Aorta (tissue), 5 donors: ENCODE measurements around the gene CHCHD6. TPM values are rescaled to one million over a fixed set of nuclear protein-coding genes. Genes with fewer than 3 reads are reported as not detected.

Source experiments
- ATAC-seq: fragments of 200-7000 bp; cut with Tn5 transposase; one replicate; pipeline ENCODE4 v1.9.1; 2022; ENCODE audit warnings: moderate library complexity; ENCODE audit not compliant: low FRiP score
- DNase-seq, 2 donors: peaks; one replicate each; pipeline ENCODE4 v3.0.0-alpha.2; 2020
- H3K27ac ChIP-seq, 2 donors: one replicate each; pipeline ENCODE4 v1.5.1; 2013; ENCODE audit warnings: low read length in 2 of 2, mild to moderate bottlenecking in 2 of 2, moderate library complexity in 2 of 2, control low read depth in 1 of 2, inconsistent platforms in 1 of 2, low read depth in 1 of 2
- H3K27me3 ChIP-seq, 2 donors: one replicate each; pipeline ENCODE4 v1.6.1; 2013; ENCODE audit warnings: control low read depth in 1 of 2, low read length in 1 of 2, mild to moderate bottlenecking in 1 of 2, moderate library complexity in 1 of 2; ENCODE audit not compliant: insufficient read depth in 2 of 2, control insufficient read depth in 1 of 2
- H3K36me3 ChIP-seq, 2 donors: one replicate each; pipeline ENCODE4 v1.6.1; 2013; ENCODE audit warnings: control low read depth in 1 of 2, low read length in 1 of 2, mild to moderate bottlenecking in 1 of 2; ENCODE audit not compliant: insufficient read depth in 2 of 2, control insufficient read depth in 1 of 2
- H3K4me1 ChIP-seq, 2 donors: one replicate each; pipeline ENCODE4 v1.6.1; 2013; ENCODE audit warnings: low read length in 2 of 2, control low read depth in 1 of 2, mild to moderate bottlenecking in 1 of 2, moderate library complexity in 1 of 2; ENCODE audit not compliant: insufficient read depth in 2 of 2, control insufficient read depth in 1 of 2
- H3K4me3 ChIP-seq, 2 donors: one replicate each; pipeline ENCODE4 v1.5.1; 2013; ENCODE audit warnings: low read length in 2 of 2, control low read depth in 1 of 2, mild to moderate bottlenecking in 1 of 2
- H3K9me3 ChIP-seq: one replicate; pipeline ENCODE4 v1.6.1; 2013; ENCODE audit warnings: mild to moderate bottlenecking, low read length; ENCODE audit not compliant: control insufficient read depth
- WGBS, 2 donors: extraction: QIAGEN DNeasy Blood & Tissue Kit; methylation state at CpG; one replicate each; pipeline ENCODE4 v1.1.7; 2013; 5-methylcytosine and 5-hydroxymethylcytosine counted together
- intact Hi-C, 2 donors: fragments of 100-400 bp; cut with DNase I; formaldehyde crosslinking; loops; one replicate each; pipeline versions ENCODE4 v1.14.2 to v1.15.0; 2022
- polyA plus RNA-seq, 2 donors: library from polyadenylated mRNA; stranded (reverse); fragments of 200-250 nt; gene quantifications; one replicate each; pipeline ENCODE4 v1.2.3, GENCODE V29; 2013
- total RNA-seq, 2 donors: library from RNA; stranded (reverse); fragmentation: NEBNext Ultra II Directional; extraction: Animal tissue kit (Norgen Biotek cat#: 25700); gene quantifications; one replicate each; pipeline ENCODE4 v1.2.1, GENCODE V29; 2021
- donor health status: healthy with polysubstance abuse.
- donor health status: Bipolar disorder and iron deficiency.
- donor health status: DM: no; HTN: no; CAD: no.
- donor health status: DM: no; HTN: no; CAD: no.
- donor health status: DM: yes; HTN: yes; CAD: no.

The CHCHD6 gene
- total and polyA plus RNA-seq, 4 donors, result 10.8 to 24.6 (median 11.9) TPM

GRCh38 chr3:126927401-126927750 lies 223.3 kb downstream of the CHCHD6 start:
- intact Hi-C loops, result no loop called here
- DNase-seq (no peak), ATAC-seq (peak; percentile 63)
- Histone ChIP-seq H3K36me3 (no peaks in the 10 kb centered on the region), H3K27ac (peak overlapping the region in 1 of 2 donors; percentile 4), H3K4me3 (no peak overlapping the region), H3K9me3 (no peaks in the 10 kb centered on the region), H3K4me1 (no peaks in the 10 kb centered on the region), H3K27me3 (no peaks in the 10 kb centered on the region)
- WGBS, 2 donors, result 30 to 45% methylated on average over 4 of the region's 4 CpGs

GRCh38 chr3:126927846-126928245 lies 223.8 kb downstream of the CHCHD6 start:
- WGBS, 2 donors, result 90 to 94% methylated on average over 6 of the region's 6 CpGs
- H3K36me3 ChIP-seq, result no peaks in the 10 kb centered on the region
- no peaks in the 10 kb centered on the region for H3K4me1 ChIP-seq
- DNase-seq (peak in 1 of 2 donors; percentile 42), ATAC-seq (no peak)
- H3K9me3 ChIP-seq, result no peaks in the 10 kb centered on the region
- no peaks in the 10 kb centered on the region for H3K27me3 ChIP-seq
- intact Hi-C loops, result no loop called here
- no peak overlapping the region for H3K4me3 ChIP-seq
- H3K27ac ChIP-seq, result no peak overlapping the region

GRCh38 chr3:126928921-126929474 lies 225.0 kb downstream of the CHCHD6 start:
- Histone ChIP-seq H3K4me1 (no peaks in the 10 kb centered on the region), H3K27ac (no peak overlapping the region), H3K4me3 (no peak overlapping the region), H3K36me3 (no peaks in the 10 kb centered on the region), H3K9me3 (no peaks in the 10 kb centered on the region), H3K27me3 (no peaks in the 10 kb centered on the region)
- intact Hi-C loops, result no loop called here
- DNase-seq, result peak in 1 of 2 donors; percentile 11
- no peak for ATAC-seq
- 94 to 96% methylated on average over 3 of the region's 3 CpGs for WGBS, 2 donors

GRCh38 chr3:126930936-126931600 lies 227.0 kb downstream of the CHCHD6 start:
- WGBS, 2 donors, result 63 to 75% methylated on average over 15 of the region's 15 CpGs
- H3K27ac ChIP-seq, result no peak overlapping the region
- peak in 1 of 2 donors; percentile 72 for DNase-seq
- no peaks in the 10 kb centered on the region for H3K9me3 ChIP-seq
- no peaks in the 10 kb centered on the region for H3K36me3 ChIP-seq
- H3K4me1 ChIP-seq, result no peaks in the 10 kb centered on the region
- no peak overlapping the region for H3K4me3 ChIP-seq
- intact Hi-C loops, result no loop called here
- no peaks in the 10 kb centered on the region for H3K27me3 ChIP-seq
- ATAC-seq, result no peak

- ATAC-seq (no peak), DNase-seq (no peak)
- intact Hi-C loops, result no loop called here
- Histone ChIP-seq H3K27ac (no peak overlapping the region), H3K27me3 (no peaks in the 10 kb centered on the region), H3K36me3 (no peaks in the 10 kb centered on the region), H3K9me3 (no peaks in the 10 kb centered on the region), H3K4me1 (no peaks in the 10 kb centered on the region), H3K4me3 (no peak overlapping the region)
- WGBS, 2 donors, result 91 to 93% methylated on average over 9 of the region's 9 CpGs
Observed at GRCh38 chr3:126931806-126932187, 227.8 kb downstream of the CHCHD6 start.

- intact Hi-C loops, result no loop called here
- Histone ChIP-seq H3K4me3 (no peak overlapping the region), H3K4me1 (no peaks in the 10 kb centered on the region), H3K27ac (no peak overlapping the region), H3K27me3 (no peaks in the 10 kb centered on the region), H3K9me3 (no peaks in the 10 kb centered on the region), H3K36me3 (no peaks in the 10 kb centered on the region)
- peak in 1 of 2 donors; percentile 75 for DNase-seq
- no peak for ATAC-seq
- 42 to 47% methylated on average over 13 of the region's 13 CpGs for WGBS, 2 donors
Observed at GRCh38 chr3:126932188-126932931, 228.3 kb downstream of the CHCHD6 start.

- H3K27ac ChIP-seq, result no peak overlapping the region
- WGBS, 2 donors, result 52 to 57% methylated on average over 4 of the region's 4 CpGs
- no peaks in the 10 kb centered on the region for H3K4me1 ChIP-seq
- DNase-seq (peak in 1 of 2 donors; percentile 32), ATAC-seq (no peak)
- no peaks in the 10 kb centered on the region for H3K27me3 ChIP-seq
- H3K36me3 ChIP-seq, result no peaks in the 10 kb centered on the region
- intact Hi-C loops, result no loop called here
- no peak overlapping the region for H3K4me3 ChIP-seq
- H3K9me3 ChIP-seq, result no peaks in the 10 kb centered on the region
Observed at GRCh38 chr3:126934031-126934531, 230.0 kb downstream of the CHCHD6 start.

GRCh38 chr3:126934991-126935390 lies 231.0 kb downstream of the CHCHD6 start:
- Histone ChIP-seq H3K4me3 (no peak overlapping the region), H3K27me3 (no peaks in the 10 kb centered on the region), H3K27ac (no peak overlapping the region), H3K4me1 (no peaks in the 10 kb centered on the region), H3K36me3 (no peaks in the 10 kb centered on the region), H3K9me3 (no peaks in the 10 kb centered on the region)
- DNase-seq (peak in 1 of 2 donors; percentile 32), ATAC-seq (no peak)
- WGBS, 2 donors, result 94 to 96% methylated on average over 8 of the region's 8 CpGs
- intact Hi-C loops, result no loop called here
